Peyer's patch (tissue), 4 donors: Measurements from ENCODE around the gene SH3YL1.

Experiments
- POLR2A ChIP-seq, 2 donors: fragments of 450-650 bp; IDR thresholded peaks; one replicate each; pipeline ENCODE4 v1.5.1; 2017; ENCODE audit warnings: antibody characterized with exemption in 2 of 2, mild to moderate bottlenecking in 2 of 2, moderate library complexity in 2 of 2
- TF ChIP-seq, protein P1 (sequence below), 6 experiments: fragments of 450-650 bp in 4 of 6; fragments of 200-600 bp in 2 of 6; sonication (generic) in 1 of 6; IDR thresholded peaks; one replicate each; pipeline ENCODE4 v1.5.1; 2017 to 2019; ENCODE audit warnings: antibody characterized with exemption in 6 of 6, mild to moderate bottlenecking in 3 of 6, moderate library complexity in 1 of 6

DNA sequence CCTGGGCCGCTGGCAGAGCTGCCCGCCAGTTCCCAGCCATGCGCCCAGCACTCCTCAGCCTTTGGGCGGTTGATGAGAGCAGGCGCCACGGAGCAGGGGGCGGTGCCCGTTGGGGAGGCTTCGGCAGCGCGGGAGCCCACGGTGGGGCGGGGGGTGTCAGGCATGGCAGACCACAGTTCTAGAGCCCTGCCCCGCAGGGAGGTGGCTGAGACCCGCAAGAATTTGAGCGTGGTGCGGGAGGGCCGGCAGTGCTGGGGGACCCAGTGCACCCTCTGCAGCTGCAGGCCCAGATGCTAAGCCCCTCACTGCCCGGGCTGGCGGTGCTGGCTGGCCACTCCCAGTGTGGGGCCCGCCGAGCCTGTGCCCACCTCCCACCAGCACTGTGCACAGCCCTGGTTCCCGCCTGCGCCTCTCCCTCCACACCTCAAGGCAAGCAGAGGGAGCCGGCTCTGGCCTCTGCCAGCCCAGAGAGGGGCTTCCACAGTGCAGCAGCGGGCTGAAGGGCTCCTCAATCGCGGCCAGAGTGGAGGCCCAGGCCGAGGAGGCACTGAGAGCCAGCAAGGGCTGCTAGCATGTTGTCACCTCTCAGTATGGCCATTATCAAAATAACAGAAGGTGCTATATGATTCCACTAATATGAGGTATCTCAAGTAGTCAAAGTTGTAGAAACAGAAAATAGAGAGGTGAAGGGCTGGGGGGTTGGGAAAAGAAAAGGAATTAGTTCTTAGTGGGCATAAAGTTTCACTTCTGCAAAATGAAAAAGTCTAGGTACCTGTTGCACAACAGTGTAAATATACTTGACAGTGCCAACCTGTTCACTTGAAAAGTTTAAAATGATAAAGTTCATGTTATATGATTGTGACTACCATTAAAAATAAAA is 72.3 kb downstream of the SH3YL1 start:
- TF ChIP-seq POLR2A (IDR thresholded peaks at IDR 0.05) = no peak
- TF ChIP-seq, protein P1, sequence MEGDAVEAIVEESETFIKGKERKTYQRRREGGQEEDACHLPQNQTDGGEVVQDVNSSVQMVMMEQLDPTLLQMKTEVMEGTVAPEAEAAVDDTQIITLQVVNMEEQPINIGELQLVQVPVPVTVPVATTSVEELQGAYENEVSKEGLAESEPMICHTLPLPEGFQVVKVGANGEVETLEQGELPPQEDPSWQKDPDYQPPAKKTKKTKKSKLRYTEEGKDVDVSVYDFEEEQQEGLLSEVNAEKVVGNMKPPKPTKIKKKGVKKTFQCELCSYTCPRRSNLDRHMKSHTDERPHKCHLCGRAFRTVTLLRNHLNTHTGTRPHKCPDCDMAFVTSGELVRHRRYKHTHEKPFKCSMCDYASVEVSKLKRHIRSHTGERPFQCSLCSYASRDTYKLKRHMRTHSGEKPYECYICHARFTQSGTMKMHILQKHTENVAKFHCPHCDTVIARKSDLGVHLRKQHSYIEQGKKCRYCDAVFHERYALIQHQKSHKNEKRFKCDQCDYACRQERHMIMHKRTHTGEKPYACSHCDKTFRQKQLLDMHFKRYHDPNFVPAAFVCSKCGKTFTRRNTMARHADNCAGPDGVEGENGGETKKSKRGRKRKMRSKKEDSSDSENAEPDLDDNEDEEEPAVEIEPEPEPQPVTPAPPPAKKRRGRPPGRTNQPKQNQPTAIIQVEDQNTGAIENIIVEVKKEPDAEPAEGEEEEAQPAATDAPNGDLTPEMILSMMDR (IDR thresholded peaks at IDR 0.05) = no peak
